DMS53 treated with DMSO at 0.1 percent for 48 hours (cell line): ENCODE results near the gene FBXO36.
A peak's percentile ranks its signal among the peaks of the same experiment; 100 is the strongest.
"Not testable (repeated sequence)": the region's sequence is repeated elsewhere in the genome, so short reads cannot be mapped to it uniquely, and the experiment has no call there.

Source experiments
- DNase-seq: peaks from one replicate; lab custom pipeline; 2025; ENCODE audit not compliant: unreplicated experiment; lab: John Stamatoyannopoulos, UW

FBXO36 gene, protein sequence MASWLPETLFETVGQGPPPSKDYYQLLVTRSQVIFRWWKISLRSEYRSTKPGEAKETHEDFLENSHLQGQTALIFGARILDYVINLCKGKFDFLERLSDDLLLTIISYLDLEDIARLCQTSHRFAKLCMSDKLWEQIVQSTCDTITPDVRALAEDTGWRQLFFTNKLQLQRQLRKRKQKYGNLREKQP

DNA sequence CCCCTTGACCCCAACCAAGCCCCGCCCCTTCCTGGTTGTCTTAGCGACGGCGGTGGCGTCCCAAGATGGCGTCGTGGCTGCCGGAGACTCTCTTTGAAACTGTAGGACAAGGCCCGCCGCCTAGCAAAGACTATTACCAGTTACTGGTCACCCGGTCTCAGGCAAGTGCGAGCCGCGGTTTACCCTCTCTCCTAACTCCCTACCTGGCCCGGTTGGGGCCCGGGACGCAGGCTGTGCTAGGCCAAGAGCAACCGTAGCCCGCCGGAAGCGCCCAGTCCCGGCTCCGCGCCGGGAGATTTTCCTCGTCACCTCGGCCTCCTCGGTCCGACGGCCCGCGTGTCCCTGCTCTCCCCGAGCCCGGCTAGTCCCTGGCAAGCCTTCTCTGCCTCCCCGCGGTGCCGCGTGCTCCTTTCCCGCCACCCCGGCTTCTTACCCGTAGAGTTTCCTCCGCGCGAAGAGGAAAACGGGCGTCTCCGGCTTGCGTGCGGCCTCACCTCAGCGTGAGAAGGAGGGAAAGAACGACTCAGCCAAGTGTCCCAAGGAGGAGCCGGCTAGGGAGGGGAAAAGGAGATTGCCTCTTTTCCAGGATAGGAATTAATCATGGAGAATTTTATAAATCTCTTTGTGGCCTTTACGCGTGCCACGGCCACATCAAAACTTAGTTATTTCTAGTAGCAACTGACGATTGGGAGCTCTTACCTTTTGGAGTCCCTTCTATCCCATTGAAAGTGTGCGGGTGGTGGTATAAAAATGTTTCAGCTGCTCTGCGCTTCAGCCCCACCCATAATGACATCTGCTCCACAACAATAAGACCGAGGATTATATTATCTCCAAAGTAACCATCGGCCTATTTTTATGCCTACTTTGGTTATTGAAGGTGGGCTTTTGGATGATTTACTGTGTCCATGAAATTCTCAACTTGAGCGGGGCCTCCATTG is at the start of gene FBXO36:
Gene FBXO36, plus strand, starts transcription at position 55 of the 938 bp plus-strand sequence. Its CDS starts 11 bp downstream, at position 66.
- peak; percentile 79 for DNase-seq

DNA sequence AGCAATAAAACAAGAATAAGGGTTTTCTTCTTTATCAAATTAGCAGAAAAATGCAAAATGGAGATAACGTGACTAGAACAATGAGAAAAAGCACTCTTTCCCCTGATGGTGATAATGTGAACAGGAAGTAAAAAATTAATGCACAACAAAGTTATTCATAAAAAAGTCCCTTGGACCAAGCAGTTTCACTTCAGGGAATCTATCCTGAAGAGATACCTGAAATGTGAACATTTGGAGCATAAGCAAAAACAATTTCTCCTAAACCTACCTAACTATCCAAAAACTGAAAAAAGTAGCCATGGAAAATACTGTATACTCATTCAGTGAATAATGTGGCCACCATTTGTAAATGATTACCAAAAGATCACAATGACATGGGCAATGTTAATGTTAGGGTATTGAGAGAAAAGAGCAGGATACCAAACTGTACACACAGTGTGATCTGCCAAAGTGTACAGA is 49.2 kb upstream of the FBXO36 start:
- no peak for DNase-seq

DNA sequence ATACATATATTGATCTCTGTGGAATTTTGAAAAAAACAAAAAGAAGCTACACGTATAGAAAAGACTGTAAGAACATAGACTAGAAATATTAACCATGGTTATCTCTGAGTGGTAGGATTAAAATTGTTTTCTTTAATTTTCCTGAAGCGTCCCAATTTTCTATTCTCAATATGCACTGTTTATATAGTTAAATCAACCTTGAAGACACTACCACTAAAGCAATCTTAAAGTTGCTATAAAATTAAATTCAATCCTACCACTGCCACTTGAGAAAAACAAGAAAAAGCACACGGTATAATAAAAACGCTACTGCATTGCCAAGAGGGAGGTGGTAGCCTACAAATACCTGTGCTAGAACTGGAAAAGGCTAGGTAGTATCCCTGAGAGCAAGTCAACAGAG is 47.7 kb upstream of the FBXO36 start:
- DNase-seq = no peak

DNA sequence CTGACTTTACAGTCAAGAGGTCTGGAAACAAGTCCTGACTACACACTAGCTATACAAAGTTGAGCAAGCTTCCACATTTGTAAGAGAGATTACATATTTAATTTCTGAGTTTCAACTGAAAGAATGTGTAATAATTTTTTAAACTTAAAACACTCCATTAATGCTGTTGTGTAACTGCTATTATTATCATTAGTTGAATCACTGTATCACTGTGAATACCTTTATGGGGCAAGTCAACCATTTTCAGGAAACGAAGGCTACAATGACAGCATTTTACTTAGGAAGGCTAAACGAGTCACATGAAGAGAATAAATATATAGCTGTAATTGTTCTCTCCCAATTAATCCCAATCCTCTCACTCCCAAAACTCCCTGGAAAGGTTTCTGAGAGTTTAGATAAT is 46.8 kb upstream of the FBXO36 start:
- no peak for DNase-seq

DNA sequence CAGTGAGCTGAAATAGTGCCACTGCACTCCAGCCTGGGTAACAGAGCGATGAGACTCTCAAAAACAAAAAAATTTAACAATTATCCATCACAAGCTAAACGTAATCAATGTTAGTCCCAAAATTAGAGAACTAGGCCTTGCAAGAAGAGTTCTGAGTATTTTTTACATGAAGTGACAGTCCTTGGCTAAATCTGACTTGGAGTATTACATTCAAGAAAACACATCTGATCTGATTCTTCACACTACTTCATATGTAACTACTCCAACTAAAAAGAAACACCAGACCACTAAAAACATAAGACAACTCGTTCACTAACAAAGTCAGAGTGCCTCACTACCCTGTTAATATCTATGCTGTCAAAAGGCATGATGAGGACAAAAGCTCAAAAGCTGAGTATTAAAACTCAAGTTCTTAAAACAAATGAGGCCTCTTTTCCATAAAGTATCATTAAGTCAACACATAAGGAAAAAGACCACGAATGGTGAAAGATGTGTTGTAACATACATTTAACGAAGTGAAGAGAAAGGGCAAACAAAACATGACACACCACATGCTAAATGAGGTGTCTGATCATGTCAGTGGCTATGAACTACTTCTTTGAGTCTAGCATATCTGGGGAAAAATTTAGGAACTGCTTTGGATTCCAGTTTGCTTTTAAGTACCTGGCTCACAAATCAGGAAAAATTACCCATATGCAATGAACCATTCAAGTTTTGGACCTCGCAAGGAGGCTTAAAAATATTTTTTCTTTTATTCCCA is 42.9 kb upstream of the FBXO36 start:
- DNase-seq = no peak

DNA sequence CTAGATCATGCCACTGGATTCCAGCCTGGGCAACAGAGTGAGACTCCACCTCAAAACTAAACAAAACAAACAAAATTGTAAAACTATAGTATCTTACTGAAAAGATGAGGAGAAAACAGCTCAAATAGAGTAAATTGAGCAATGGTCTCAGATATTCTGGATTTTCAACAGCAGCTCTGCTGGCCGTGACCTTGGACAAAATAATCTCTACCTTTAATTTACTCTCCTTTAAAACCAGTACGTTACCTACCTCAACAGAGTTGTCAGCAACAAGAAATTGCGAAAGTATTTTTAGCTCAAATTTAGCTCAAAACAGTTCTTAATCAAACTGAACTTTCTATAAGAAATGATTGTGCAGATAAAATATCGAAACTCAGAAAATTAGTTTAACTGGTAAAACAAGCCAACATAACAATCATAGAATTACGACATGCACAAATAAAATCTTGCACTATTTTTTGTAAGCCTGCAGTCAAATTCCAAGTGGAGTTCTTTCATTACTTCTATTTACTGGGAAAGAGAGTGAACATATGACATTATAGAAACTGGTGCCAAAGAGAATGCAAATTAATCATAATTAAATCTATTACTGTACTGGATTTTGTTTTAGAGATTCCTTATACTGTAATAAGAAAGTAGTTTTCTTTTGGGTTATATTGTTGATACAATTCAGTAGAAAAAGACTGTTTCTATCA is 41.3 kb upstream of the FBXO36 start:
- no peak for DNase-seq

DNA sequence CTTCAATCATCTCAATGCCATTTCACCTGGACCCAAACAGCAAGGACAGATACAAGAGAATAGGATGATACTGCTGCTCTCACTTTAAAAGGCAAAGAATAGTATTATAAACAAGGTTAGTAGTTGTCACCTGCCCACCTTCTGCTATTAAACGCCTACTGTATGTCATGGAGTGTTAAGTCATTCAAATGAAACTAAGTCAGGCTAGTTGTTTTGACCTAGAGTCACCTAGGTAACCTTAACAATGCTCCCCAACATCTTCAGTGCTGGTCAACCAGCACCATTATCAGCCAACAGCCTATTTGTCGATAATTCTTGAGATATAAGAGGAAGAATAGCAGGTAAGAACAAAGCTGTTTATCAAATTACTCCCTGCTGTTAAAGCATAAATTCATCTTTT is 39.7 kb upstream of the FBXO36 start:
- DNase-seq = no peak

DNA sequence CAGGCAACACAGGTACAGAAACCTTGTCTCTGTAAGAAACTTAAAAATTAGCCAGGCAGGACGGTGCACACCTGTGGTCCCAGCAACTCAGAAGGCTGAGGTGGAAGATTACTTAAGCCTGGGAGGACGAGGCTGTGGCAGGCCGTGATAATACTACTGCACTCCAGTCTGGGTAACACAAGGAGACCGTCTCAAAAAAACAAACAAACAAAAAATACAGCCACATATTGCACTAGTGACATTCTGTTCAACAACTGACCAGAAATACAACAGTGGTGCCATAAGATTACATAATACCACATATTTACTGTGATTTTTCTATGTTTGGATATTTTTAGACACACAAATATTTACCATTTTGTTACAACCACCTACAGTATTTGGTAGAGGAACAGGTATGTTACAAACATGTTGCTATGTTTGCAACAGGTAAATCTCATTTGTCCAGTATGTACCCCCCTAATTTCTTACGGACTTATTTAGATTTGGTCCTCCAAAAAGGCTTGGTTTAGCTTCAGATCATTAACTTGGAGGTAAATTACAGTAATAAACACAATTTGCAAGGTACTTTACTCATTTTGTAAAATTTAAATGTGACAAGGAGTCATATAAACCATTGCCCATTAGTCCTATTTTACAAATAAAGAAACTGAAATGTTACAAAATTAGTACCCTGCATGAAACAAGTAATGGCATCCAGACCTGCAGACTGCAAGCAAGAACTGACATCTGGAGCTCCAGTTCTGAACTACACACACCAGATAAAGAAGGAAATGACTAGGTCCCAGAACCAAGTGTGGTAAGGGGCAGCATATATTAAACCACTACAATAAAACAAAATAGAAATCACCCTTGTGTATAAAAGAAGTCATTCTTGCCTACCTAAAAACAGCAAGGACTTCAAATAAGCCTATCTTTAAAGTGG is 37.3 kb upstream of the FBXO36 start:
- no peak for DNase-seq

DNA sequence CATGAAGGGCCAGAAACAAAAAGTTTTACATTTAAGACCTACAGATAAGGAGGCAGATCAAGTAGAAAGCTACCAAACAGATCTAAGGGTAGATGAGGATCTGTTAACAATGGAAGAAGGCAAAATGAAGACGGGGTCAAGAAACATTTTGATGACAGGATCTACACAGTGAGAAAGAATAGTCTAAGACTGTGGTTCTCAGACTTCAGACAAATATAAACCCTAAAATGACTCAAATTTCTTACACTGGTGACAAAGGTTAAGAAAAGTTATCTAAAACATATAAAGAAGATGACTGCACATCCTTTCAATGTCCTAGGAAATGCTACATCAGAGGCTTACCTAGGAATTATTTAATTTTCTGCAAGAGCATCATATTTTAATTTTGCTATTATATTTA is 34.9 kb upstream of the FBXO36 start:
- no peak for DNase-seq

DNA sequence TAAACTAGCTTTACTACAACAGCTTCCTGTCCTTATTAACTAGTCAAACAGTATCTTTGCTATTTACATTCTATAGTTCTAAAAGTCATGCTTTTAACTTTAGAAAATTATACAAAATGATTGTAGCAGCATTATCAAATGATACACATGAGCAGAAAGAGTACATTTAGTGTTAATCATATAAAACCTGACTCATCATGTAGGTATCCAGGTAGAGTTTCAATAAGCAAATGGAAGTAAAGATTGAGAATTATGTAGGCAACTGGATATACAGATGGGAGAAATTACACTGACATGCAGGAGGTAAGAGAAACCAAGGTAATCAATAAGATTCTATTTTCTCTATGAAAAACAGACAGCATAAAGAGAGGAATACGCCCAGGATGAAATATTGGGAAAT is 34.3 kb upstream of the FBXO36 start:
- DNase-seq = no peak

DNA sequence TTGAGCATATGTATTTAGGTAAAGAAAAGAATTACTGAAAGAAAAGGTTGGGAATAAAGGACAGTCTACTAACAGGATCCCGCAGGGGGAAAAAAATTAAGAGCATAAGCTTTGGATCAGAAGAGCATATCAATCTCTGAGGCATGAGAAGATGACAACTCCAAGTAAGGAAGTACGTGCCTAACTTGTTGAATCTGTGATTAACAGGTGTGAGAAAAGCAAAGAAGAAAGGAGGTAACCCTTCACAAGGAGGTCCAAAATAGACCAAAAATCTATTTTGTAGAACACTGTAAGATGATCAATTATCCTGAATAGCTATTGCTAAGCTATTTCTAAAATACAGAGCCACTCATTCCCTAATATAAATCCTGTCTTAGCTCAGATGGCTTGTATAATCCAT is 33.3 kb upstream of the FBXO36 start:
- no peak for DNase-seq

DNA sequence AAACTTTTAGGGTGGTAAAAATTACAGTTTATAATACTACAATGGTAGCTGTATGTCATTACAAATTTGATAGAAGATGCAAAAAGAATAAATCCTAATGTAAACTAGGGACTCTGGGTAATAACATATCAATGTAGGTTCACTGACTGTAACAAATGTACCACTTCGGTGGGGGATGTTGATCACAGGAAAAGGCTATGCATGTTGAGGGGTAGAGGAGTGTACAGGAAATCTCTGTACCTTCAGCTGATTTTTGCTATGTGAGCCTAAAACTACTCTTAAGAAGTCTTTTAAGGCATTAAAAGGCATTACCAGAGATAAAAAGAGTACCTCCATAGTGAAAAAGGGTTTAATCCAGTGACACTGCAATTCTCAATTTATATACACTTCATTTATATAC is 25.4 kb upstream of the FBXO36 start:
- no peak for DNase-seq

DNA sequence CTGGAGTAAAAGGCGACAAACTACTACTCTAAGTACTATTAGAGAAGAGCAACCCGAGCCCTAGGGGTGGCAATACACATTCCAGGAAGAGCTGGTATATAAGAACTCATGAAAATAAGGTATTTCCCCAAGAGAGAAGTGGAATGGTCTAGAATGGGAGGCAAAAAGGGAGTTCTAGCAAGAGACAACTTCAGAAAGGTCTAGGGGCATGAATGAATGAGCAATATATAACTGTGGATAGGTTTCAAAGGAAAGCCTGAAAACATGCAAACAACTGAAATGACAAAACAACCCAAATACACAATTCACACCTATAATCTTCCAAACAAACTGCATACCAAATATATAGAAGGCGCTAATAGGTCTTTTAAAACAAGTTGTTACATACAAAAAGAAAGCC is 22.7 kb upstream of the FBXO36 start:
- no peak for DNase-seq

DNA sequence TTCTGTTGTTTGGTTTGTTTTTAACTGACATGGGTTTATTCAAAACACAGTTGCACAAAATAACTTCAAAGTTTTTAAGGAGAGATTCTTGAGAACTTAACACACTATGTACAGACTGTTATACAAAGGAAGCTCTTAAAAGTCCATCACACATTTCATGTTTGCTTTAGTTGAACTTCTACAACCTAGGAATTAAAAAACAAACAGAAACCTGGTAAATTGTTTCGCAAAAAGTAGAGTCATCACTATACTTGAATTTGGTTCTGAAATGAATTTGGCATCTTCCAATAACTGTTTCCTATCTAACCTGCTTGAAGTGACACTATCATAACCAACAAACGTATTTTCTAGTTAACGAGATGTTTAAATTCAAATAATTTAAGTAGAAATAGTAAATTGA is 22.3 kb upstream of the FBXO36 start:
- DNase-seq = no peak

DNA sequence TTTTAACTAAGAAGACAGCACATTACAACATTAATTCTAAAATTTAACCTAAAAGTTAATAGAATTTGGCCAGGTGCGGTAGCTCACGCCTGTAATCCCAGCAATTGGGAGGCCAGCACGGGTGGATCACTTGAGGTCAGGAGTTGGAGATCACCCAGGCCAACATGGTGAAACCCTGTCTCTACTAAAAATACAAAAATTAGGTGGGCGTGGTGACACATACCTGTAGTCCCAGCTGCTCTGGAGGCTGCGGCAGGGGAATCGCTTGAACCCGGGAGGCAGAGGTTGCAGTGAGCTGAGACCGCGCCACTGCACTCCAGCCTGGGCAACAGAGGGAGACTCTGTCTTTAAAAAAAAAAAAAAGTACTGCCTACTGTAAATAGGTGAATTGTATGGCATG is 21.8 kb upstream of the FBXO36 start:
- not testable (repeated sequence) for DNase-seq

DNA sequence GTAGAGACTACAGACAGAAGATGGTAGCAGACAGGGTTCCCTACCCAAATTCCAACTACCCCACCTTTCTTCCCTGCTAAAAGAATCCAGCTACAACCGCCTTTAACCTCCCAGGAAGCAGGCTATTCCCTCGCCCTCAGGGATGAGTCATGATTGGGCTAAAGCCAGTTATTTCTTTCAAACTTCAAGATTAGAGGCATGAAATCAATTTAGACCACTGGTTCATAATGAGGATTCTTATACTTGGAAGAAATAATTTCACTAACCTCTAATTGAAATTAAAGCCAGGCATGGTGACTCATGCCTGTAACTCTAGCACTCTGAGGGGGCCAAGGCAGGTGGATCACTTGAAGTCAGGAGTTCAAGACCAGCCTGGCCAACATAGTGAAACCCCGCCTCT is 20.5 kb upstream of the FBXO36 start:
- DNase-seq = no peak

DNA sequence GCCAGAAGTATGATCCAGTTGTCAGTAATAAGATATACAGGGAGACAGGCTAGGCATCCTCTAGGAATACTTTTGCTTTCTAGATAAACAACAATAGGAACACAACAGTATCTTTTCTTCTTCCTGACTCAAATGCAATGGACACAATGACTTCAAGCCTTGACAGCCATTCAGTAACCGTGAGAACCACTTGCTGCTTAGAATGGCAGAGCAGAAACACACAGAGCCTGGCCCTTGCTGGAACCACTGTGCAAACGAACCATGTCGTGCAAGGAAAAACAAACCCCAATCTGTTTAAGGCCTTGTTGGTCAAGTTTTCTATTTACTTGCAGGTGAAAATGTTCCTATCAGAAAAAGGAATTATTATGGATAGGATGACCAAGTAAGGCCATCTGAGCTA is 19.3 kb upstream of the FBXO36 start:
- no peak for DNase-seq

DNA sequence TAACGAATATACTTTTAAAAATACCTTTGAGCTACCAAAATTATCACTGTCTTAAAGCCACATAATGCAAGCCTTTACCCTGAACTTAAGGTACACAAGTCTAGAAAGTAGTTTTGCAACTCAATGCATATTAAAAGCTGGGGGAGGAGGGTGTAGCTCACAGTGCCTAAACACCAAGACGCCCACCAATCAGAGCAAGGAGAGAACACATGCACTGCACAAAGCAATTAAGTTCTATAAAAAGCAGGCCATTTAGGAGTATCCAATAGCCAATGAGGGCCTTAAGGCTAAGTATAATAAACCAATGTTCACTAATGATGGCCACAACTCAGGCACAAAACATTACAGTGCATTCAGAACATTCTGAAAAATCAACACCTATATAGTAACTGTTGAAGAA is 16.7 kb upstream of the FBXO36 start:
- DNase-seq = no peak

DNA sequence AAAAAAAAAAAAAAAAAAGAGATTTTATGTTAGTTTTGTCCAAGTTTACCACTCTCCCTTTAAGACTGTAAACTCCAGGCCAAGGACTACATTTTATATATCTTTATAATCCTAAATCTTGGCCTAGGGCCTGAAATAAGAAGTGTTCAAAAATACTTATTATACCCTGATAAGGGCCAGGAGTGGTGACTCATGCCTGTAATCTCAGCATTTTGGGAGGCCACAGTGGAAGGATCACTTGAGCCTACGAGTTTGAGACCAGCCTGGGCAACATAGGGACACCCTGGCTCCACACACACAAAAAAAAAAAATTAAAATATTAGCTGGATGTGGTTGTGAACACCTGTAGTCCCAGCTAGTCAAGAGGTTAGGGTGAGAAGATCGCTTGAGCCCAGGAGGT is 13.2 kb upstream of the FBXO36 start:
- no peak for DNase-seq
